Karpas-422 (cell line): Measurements from ENCODE around the gene PCP2. TPM values are rescaled to one million over a fixed set of nuclear protein-coding genes. Genes with fewer than 3 reads are reported as not detected.

ENCODE experiments used
- DNase-seq: peaks from one replicate; pipeline ENCODE4 v3.0.0-alpha.2; 2015
- H2AFZ ChIP-seq: fragments of 200-600 bp; sonication (generic); 2 replicates; pipeline ENCODE4 v1.6.1; 2014; ENCODE audit warnings: antibody characterized with exemption, low read length, mixed read lengths
- H3K27ac ChIP-seq: fragments of 200-600 bp; sonication (generic); 2 replicates; pipeline ENCODE4 v1.5.1; 2014; ENCODE audit warnings: mild to moderate bottlenecking, low read length, moderate library complexity
- H3K27me3 ChIP-seq: fragments of 200-600 bp; sonication (generic); 2 replicates; pipeline ENCODE4 v1.6.1; 2014; ENCODE audit warnings: low read length, mixed read lengths
- H3K36me3 ChIP-seq: fragments of 200-600 bp; sonication (generic); 2 replicates; pipeline ENCODE4 v1.6.1; 2014; ENCODE audit warnings: low read length, mixed read lengths; ENCODE audit not compliant: insufficient read depth
- H3K4me1 ChIP-seq: fragments of 200-600 bp; sonication (generic); 2 replicates; pipeline ENCODE4 v1.6.1; 2014; ENCODE audit warnings: mild to moderate bottlenecking, low read length, mixed read lengths
- H3K4me2 ChIP-seq: fragments of 200-600 bp; sonication (generic); 2 replicates; pipeline ENCODE4 v1.6.1; 2014; ENCODE audit warnings: low read length, low read depth, mild to moderate bottlenecking; ENCODE audit not compliant: poor library complexity, severe bottlenecking
- H3K4me3 ChIP-seq: fragments of 200-600 bp; sonication (generic); 2 replicates; pipeline ENCODE4 v1.5.1; 2014; ENCODE audit warnings: mild to moderate bottlenecking, antibody characterized with exemption, low read length, mixed read lengths
- H3K79me2 ChIP-seq: fragments of 200-600 bp; sonication (generic); 2 replicates; pipeline ENCODE4 v1.6.1; 2014; ENCODE audit warnings: mild to moderate bottlenecking, low read length, mixed read lengths
- H3K9ac ChIP-seq: fragments of 200-600 bp; sonication (generic); 2 replicates; pipeline ENCODE4 v1.6.0; 2014; ENCODE audit warnings: low read length
- H3K9me2 ChIP-seq: fragments of 200-600 bp; sonication (generic), shearing (Covaris generic); replicated peaks from 2 replicates; pipeline ENCODE4 v1.6.0; 2014; ENCODE audit warnings: mild to moderate bottlenecking, low read length, moderate library complexity; ENCODE audit not compliant: insufficient read depth
- H3K9me3 ChIP-seq: fragments of 300-700, 200-600 bp; sonication (generic); 2 replicates; pipeline ENCODE4 v1.6.1; 2014; ENCODE audit warnings: low read length, mixed read lengths
- H4K20me1 ChIP-seq: fragments of 200-600 bp; sonication (generic); 2 replicates; pipeline ENCODE4 v1.6.1; 2014; ENCODE audit warnings: mild to moderate bottlenecking, antibody characterized with exemption, low read length, low read depth; ENCODE audit not compliant: insufficient read depth
- total RNA-seq: library from RNA; depleted of rRNA; stranded (reverse); fragments of >200 nt; shearing (Covaris generic); gene quantifications from 2 replicates; pipeline ENCODE4 v1.2.3, GENCODE V29; 2014; ENCODE audit warnings: low replicate concordance

Gene PCP2
- total RNA-seq, 1 experiment from 2014 or later, result not detected

- no peaks in the 10 kb centered on the region for H3K27me3 ChIP-seq
- H3K9me3 ChIP-seq, result no peaks in the 10 kb centered on the region
- H2AFZ ChIP-seq, result no peak overlapping the region
- H3K79me2 ChIP-seq, result no peaks in the 10 kb centered on the region
- H3K4me2 ChIP-seq, result no peak overlapping the region
- no peak for DNase-seq
- no peak overlapping the region for H3K27ac ChIP-seq
- no peaks in the 10 kb centered on the region for H3K9me2 ChIP-seq
- H3K9ac ChIP-seq, result no peak overlapping the region
- no peaks in the 10 kb centered on the region for H4K20me1 ChIP-seq
- no peaks in the 10 kb centered on the region for H3K36me3 ChIP-seq
- H3K4me3 ChIP-seq, result no peak overlapping the region
- peaks cover 5% of the 10 kb centered on the region for H3K4me1 ChIP-seq
These were observed 20.9 kb upstream of the PCP2 start for GRCh38 chr19:7654401-7654800.

DNA sequence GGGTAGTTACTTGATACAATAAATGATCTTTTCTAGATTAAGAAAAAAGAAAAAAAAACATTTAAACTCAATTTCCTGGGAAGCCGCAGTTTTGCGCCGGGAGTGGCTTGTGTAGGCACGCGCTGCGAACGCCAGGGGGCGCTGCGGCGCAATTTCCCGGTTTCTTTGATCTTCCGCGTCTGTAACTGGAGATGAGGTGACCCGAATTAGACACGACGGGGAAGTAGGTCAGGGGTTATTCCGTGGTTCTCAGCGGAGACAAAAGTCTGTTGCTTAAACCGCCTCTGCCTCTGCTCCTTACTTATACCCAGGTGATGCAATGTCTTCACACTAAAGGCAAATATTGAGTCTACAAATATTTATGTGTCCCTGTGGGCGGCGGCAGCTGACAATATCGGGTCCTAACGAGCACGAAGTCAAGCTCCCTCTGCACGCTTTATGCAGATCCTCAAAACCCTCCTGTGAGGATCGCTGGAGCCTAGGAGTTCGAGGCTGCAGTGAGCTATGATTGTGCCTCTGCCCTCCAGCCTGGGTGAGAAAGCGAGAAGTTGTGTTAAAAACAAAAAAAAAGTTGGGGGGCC is 18.6 kb upstream of the PCP2 start:
- H3K79me2 ChIP-seq, result no peaks in the 10 kb centered on the region
- peak; percentile 90 for DNase-seq

DNA sequence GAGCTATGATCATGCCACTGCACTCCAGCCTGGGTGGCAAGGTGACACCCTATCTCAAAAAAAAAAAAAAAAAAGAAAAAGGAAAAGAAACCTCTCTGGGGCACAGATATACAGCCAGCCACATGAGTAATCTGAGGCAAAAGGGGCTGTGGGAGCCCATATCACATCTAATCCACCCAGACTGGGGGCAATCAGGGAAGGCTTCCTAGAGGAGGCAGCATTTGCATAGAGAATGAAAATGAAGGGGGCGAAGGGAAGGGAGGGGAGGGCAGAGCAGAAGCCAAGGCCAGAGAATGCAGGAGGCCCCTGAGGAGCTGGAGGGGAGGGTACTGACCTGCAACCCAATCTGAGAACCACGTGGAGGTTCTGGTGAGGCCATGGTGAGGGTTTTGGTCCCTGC is 16.6 kb upstream of the PCP2 start:
- Histone ChIP-seq H2AFZ (no peak overlapping the region), H3K27me3 (no peaks in the 10 kb centered on the region), H3K9me3 (no peaks in the 10 kb centered on the region)

More for the DNA sequence above, 18.6 kb upstream of the PCP2 start:
- Histone ChIP-seq H3K9me2 (no peaks in the 10 kb centered on the region), H4K20me1 (no peaks in the 10 kb centered on the region), H3K9me3 (no peaks in the 10 kb centered on the region), H3K4me1 (peaks cover 5% of the 10 kb centered on the region), H3K9ac (peak overlapping the region; percentile 48), H2AFZ (peak overlapping the region; percentile 82), H3K27ac (no peak overlapping the region), H3K4me2 (peak overlapping the region; percentile 69), H3K4me3 (peak overlapping the region; percentile 54), H3K36me3 (no peaks in the 10 kb centered on the region), H3K27me3 (no peaks in the 10 kb centered on the region)

DNA sequence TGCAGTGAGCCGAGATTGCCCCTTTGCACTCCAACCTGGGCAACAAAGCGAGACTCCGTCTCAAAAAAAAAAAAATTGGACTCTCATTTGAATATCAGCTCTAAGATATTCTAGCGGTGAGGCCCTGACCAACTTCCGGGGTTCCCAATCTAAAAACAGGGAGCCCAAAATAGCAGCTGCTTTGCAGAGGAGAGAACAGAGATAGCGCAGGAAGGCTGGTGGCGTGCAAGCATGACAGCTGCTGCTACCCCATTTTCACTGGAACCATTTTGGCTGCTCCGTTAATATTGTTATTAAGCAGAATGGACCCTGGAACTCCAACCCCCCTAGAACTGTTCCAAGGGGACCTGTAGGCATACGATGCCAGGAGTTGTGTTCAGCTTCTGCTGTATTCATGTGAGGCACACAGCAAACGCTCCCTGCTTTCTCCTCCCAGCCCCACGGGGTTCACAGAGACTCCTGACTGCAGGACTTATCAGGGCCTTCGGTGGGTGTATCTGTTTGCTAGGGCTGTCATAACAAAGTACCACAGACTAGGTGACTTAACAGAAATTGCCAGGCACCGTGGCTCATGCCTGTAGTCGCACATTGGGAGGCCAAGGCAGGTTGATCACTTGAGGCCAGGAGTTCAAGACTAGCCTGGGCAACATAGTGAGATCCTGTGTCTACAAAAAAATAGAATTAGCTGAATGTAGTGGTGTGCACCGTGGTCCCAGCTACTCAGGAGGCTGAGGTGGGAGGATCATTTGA is 14.9 kb upstream of the PCP2 start:
- no peak overlapping the region for H3K9ac ChIP-seq
- no peak overlapping the region for H3K4me3 ChIP-seq
- H3K27me3 ChIP-seq, result no peaks in the 10 kb centered on the region
- H3K9me2 ChIP-seq, result no peaks in the 10 kb centered on the region
- H3K4me1 ChIP-seq, result peaks cover 5% of the 10 kb centered on the region
- no peaks in the 10 kb centered on the region for H3K36me3 ChIP-seq
- no peak overlapping the region for H3K4me2 ChIP-seq
- no peaks in the 10 kb centered on the region for H3K9me3 ChIP-seq
- H3K27ac ChIP-seq, result no peak overlapping the region
- no peaks in the 10 kb centered on the region for H3K79me2 ChIP-seq
- no peak for DNase-seq
- no peak overlapping the region for H2AFZ ChIP-seq
- H4K20me1 ChIP-seq, result no peaks in the 10 kb centered on the region; the same call in 1 of the 2 replicates

More for the DNA sequence above, 16.6 kb upstream of the PCP2 start:
- Histone ChIP-seq H3K4me2 (no peak overlapping the region), H3K36me3 (no peaks in the 10 kb centered on the region), H3K27ac (no peak overlapping the region), H3K4me3 (no peak overlapping the region), H3K9ac (no peak overlapping the region), H3K79me2 (no peaks in the 10 kb centered on the region), H4K20me1 (no peaks in the 10 kb centered on the region), H3K4me1 (peaks cover 5% of the 10 kb centered on the region), H3K9me2 (no peaks in the 10 kb centered on the region)
- no peak for DNase-seq

DNA sequence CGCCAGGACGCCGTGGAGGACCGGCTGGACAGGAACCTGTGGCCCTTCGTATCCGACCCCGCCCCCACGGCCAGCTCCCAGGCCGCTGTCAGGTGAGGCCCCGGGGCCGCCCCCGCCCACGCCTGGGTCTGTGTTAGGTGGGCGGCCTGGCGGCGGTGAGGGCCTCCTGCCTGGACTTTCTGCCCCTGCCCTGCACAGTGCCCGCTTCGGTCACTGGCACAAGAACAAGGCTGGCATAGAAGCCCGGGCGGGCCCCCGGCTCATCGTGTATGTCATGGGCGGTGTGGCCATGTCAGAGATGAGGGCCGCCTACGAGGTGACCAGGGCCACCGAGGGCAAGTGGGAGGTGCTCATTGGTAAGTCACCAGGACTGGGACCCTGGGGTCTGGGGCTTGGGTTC is 13.6 kb upstream of the PCP2 start:
- H3K4me2 ChIP-seq, result no peak overlapping the region
- no peak overlapping the region for H3K4me3 ChIP-seq
- H3K27me3 ChIP-seq, result no peaks in the 10 kb centered on the region
- H3K27ac ChIP-seq, result no peak overlapping the region
- peaks cover 2% of the 10 kb centered on the region for H3K4me1 ChIP-seq
- H3K79me2 ChIP-seq, result no peaks in the 10 kb centered on the region
- no peaks in the 10 kb centered on the region for H3K9me3 ChIP-seq
- no peaks in the 10 kb centered on the region; the same call in 1 of the 2 replicates for H4K20me1 ChIP-seq
- DNase-seq, result no peak
- no peaks in the 10 kb centered on the region for H3K9me2 ChIP-seq
- H3K36me3 ChIP-seq, result no peaks in the 10 kb centered on the region; the same call in 1 of the 2 replicates
- H2AFZ ChIP-seq, result no peak overlapping the region
- no peak overlapping the region for H3K9ac ChIP-seq

GRCh38 chr19:7646426-7646700 is 12.8 kb upstream of the PCP2 start:
- Histone ChIP-seq H3K4me1 (no peaks in the 10 kb centered on the region), H3K4me2 (no peak overlapping the region), H3K9me3 (no peaks in the 10 kb centered on the region), H3K27ac (no peak overlapping the region), H3K27me3 (no peaks in the 10 kb centered on the region), H2AFZ (no peak overlapping the region), H3K9ac (no peak overlapping the region), H3K79me2 (no peaks in the 10 kb centered on the region), H3K4me3 (no peak overlapping the region), H3K9me2 (no peaks in the 10 kb centered on the region), H3K36me3 (no peaks in the 10 kb centered on the region; the same call in 1 of the 2 replicates), H4K20me1 (no peaks in the 10 kb centered on the region; the same call in 1 of the 2 replicates)
- no peak for DNase-seq

GRCh38 chr19:7645656-7646425 is 12.3 kb upstream of the PCP2 start:
- Histone ChIP-seq H3K79me2 (no peaks in the 10 kb centered on the region), H3K36me3 (no peaks in the 10 kb centered on the region; the same call in 1 of the 2 replicates), H4K20me1 (no peaks in the 10 kb centered on the region; the same call in 1 of the 2 replicates), H3K4me1 (no peaks in the 10 kb centered on the region), H3K9me2 (no peaks in the 10 kb centered on the region), H3K27me3 (no peaks in the 10 kb centered on the region), H3K4me3 (no peak overlapping the region), H3K4me2 (no peak overlapping the region), H2AFZ (no peak overlapping the region), H3K9ac (no peak overlapping the region), H3K9me3 (no peaks in the 10 kb centered on the region), H3K27ac (no peak overlapping the region)
- DNase-seq, result no peak

DNA sequence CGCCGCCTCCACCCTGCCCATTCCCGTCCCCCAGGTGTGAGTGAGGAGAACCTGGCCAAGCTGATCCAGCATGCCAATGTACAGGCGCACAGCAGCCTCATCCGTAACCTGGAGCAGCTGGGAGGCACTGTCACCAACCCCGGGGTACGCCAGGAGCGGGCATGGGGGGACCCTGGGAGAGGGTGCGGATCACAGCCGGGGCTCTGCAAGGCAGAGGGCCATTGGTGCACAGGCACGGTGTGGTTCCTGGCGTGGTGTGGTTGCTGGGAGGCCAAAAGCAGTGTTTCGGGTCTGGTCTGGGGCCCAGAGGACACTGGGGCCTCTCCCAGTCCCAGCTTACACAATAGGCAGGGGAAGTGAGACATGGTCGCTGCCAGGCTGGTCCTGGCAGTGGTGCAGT is 11.6 kb upstream of the PCP2 start:
- Histone ChIP-seq H3K4me3 (no peak overlapping the region), H3K9ac (no peak overlapping the region), H3K9me2 (no peaks in the 10 kb centered on the region), H3K27ac (no peak overlapping the region), H3K4me2 (no peak overlapping the region), H3K9me3 (no peaks in the 10 kb centered on the region), H3K79me2 (no peaks in the 10 kb centered on the region), H4K20me1 (no peaks in the 10 kb centered on the region; the same call in 1 of the 2 replicates), H3K36me3 (no peaks in the 10 kb centered on the region; the same call in 1 of the 2 replicates), H3K27me3 (no peaks in the 10 kb centered on the region), H2AFZ (no peak overlapping the region), H3K4me1 (no peaks in the 10 kb centered on the region)
- no peak for DNase-seq
